Immature natural killer cell (primary cell): Measurements from ENCODE around the gene CRYGS. TPM values are rescaled to one million over a fixed set of nuclear protein-coding genes. Genes with fewer than 3 reads are reported as not detected.
"Not testable (repeated sequence)": the region's sequence is repeated elsewhere in the genome, so short reads cannot be mapped to it uniquely, and the experiment has no call there.

Experiments used
- DNase-seq, 3 donors: peaks; one replicate each; pipeline ENCODE4 v3.0.0; 2022; ENCODE audit warnings: mixed read lengths in 1 of 3
- H3K27ac Mint-ChIP-seq, 6 donors: one replicate each; pipeline ENCODE4 v1.8.0; 2020; ENCODE audit warnings: mixed read lengths in 6 of 6, mild to moderate bottlenecking in 5 of 6, inconsistent platforms in 4 of 6, moderate library complexity in 3 of 6
- H3K27me3 Mint-ChIP-seq, 3 donors: one replicate each; pipeline ENCODE4 v1.8.0; 2020 to 2021; ENCODE audit warnings: low read depth in 3 of 3, mild to moderate bottlenecking in 3 of 3, mixed read lengths in 3 of 3, moderate library complexity in 3 of 3, inconsistent platforms in 1 of 3
- H3K36me3 Mint-ChIP-seq, 3 donors: one replicate each; pipeline ENCODE4 v1.8.0; 2020; ENCODE audit warnings: mixed read lengths in 3 of 3, inconsistent platforms in 2 of 3, mild to moderate bottlenecking in 2 of 3
- H3K4me1 Mint-ChIP-seq, 2 donors: one replicate each; pipeline ENCODE4 v1.8.0; 2020; ENCODE audit warnings: inconsistent platforms in 2 of 2, mild to moderate bottlenecking in 2 of 2, mixed read lengths in 2 of 2, moderate library complexity in 1 of 2
- H3K4me3 Mint-ChIP-seq, 5 donors: one replicate each; pipeline ENCODE4 v1.8.0; 2020; ENCODE audit warnings: mild to moderate bottlenecking in 5 of 5, mixed read lengths in 5 of 5, inconsistent platforms in 3 of 5, moderate library complexity in 3 of 5
- H3K9me3 Mint-ChIP-seq, 6 donors: one replicate each; pipeline ENCODE4 v1.8.0; 2020; ENCODE audit warnings: mild to moderate bottlenecking in 6 of 6, mixed read lengths in 6 of 6, inconsistent platforms in 4 of 6, moderate library complexity in 3 of 6
- polyA plus RNA-seq, 3 donors: library from polyadenylated mRNA; unstranded; fragments of 300-500 nt; fragmentation: Illumina TruSeq; gene quantifications; one replicate each; pipeline ENCODE4 v1.2.3, GENCODE V29; 2021

Gene CRYGS
- polyA plus RNA-seq, 3 donors from 2014 or later: 0.37 TPM; not detected in 2

GRCh38 chr3:186570941-186571643 is 26.9 kb upstream of the CRYGS start:
- no peak for DNase-seq
- H3K4me3 Mint-ChIP-seq: peak overlapping the region; percentile 83 to 98 (median 94)
- H3K4me1 Mint-ChIP-seq: peaks cover 65 to 83% of the 10 kb centered on the region in 2 donors
- H3K36me3 Mint-ChIP-seq: peaks cover 12 to 26% (median 22%) of the 10 kb centered on the region in 3 donors
- peak overlapping the region; percentile 87 to 98 (median 96) for H3K27ac Mint-ChIP-seq
- H3K9me3 Mint-ChIP-seq: no peaks in the 10 kb centered on the region
- peaks cover 11 to 22% (median 16%) of the 10 kb centered on the region in 3 donors for H3K27me3 Mint-ChIP-seq

- H3K27ac Mint-ChIP-seq: peak within 1 kb of the TSS; percentile 87 to 98 (median 96)
- H3K36me3 Mint-ChIP-seq: peaks cover 12 to 18% (median 17%) of the 10 kb centered on the region in 3 donors
- H3K27me3 Mint-ChIP-seq: peaks cover 11 to 22% (median 16%) of the 10 kb centered on the region in 3 donors
- H3K9me3 Mint-ChIP-seq: no peaks in the 10 kb centered on the region
- DNase-seq: peak; percentile 98
- peaks cover 62 to 82% of the 10 kb centered on the region in 2 donors for H3K4me1 Mint-ChIP-seq
- H3K4me3 Mint-ChIP-seq: peak within 1 kb of the TSS; percentile 83 to 98 (median 94)
Observed at GRCh38 chr3:186570096-186570940, 26.1 kb upstream of the CRYGS start, which contains the start of gene DNAJB11. Gene DNAJB11 (plus strand): TSS chr3:186570720. CDS start chr3:186570898, 178 bp downstream.

- peaks cover 60 to 78% of the 10 kb centered on the region in 2 donors for H3K4me1 Mint-ChIP-seq
- H3K9me3 Mint-ChIP-seq: no peaks in the 10 kb centered on the region
- peaks cover 11 to 22% (median 16%) of the 10 kb centered on the region in 3 donors for H3K27me3 Mint-ChIP-seq
- peak overlapping the region; percentile 87 to 98 (median 96) for H3K27ac Mint-ChIP-seq
- H3K36me3 Mint-ChIP-seq: peaks cover 12 to 15% (median 15%) of the 10 kb centered on the region in 3 donors
- H3K4me3 Mint-ChIP-seq: peak overlapping the region; percentile 83 to 98 (median 94)
- DNase-seq: no peak
Observed at GRCh38 chr3:186569779-186570095, 25.6 kb upstream of the CRYGS start.

DNA sequence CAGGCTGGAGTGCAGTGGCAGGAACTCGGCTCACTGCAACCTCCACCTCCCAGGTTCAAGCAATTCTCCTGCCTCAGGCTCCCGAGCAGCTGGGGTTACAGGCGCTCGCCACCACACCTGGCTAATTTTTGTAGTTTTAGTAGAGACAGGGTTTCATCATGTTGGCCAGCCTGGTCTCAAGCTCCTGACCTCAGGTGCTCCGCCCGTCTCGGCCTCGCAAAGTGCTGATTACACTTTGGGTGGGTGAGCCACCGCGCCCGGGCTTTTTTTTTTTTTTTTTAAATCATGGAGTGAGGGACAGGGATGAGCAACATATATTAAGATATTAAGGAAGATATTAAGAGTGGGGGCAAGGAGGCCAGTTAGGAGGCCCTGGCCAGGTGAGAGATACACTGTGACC is 25.2 kb upstream of the CRYGS start:
- not testable (repeated sequence) for H3K9me3 Mint-ChIP-seq, DNase-seq
- peak overlapping the region; percentile 83 to 98 (median 94) for H3K4me3 Mint-ChIP-seq
- H3K27ac Mint-ChIP-seq: peak overlapping the region; percentile 87 to 98 (median 96)
- H3K27me3 Mint-ChIP-seq: peaks cover 11 to 22% (median 16%) of the 10 kb centered on the region in 3 donors
- H3K36me3 Mint-ChIP-seq: peaks cover 9 to 13% (median 11%) of the 10 kb centered on the region in 3 donors
- peaks cover 60 to 78% of the 10 kb centered on the region in 2 donors for H3K4me1 Mint-ChIP-seq

- Mint-ChIP-seq H3K27me3 (peaks cover 9 to 19% (median 16%) of the 10 kb centered on the region in 3 donors), H3K36me3 (peaks cover 3 to 4% (median 4%) of the 10 kb centered on the region in 3 donors), H3K27ac (peak within 1 kb of the TSS; percentile 90 to 98 (median 96)), H3K4me1 (peaks cover 60 to 76% of the 10 kb centered on the region in 2 donors), H3K4me3 (peak within 1 kb of the TSS; percentile 87 to 95 (median 89)), H3K9me3 (no peaks in the 10 kb centered on the region)
- peak; percentile 97 to 98 (median 97) for DNase-seq
Observed at GRCh38 chr3:186567072-186567921, 23.1 kb upstream of the CRYGS start, which contains the start of gene TBCCD1. Gene TBCCD1 (minus strand): TSS chr3:186567339. CDS start chr3:186564329, 3,010 bp downstream.

DNA sequence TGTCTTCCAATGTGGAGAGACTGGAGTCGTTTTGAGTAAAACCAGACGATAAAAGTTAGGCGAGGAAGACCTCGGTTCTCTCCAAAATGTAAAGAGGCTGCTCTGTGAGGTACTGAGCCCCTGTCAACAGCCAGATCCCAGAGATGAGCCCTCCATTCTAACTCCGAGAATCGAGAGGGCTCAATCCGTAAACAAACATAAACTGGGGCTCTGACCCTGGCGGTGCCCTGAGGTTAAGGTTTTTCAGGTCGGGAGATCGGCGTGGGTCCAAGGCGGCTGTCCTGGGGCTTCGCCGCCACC is 22.5 kb upstream of the CRYGS start:
- H3K4me1 Mint-ChIP-seq: peaks cover 59 to 76% of the 10 kb centered on the region in 2 donors
- peak overlapping the region; percentile 87 to 95 (median 89) for H3K4me3 Mint-ChIP-seq
- peaks cover 9 to 19% (median 16%) of the 10 kb centered on the region in 3 donors for H3K27me3 Mint-ChIP-seq
- no peak for DNase-seq
- H3K9me3 Mint-ChIP-seq: no peaks in the 10 kb centered on the region
- H3K36me3 Mint-ChIP-seq: peaks cover 4 to 6% (median 6%) of the 10 kb centered on the region in 3 donors
- H3K27ac Mint-ChIP-seq: peak overlapping the region; percentile 90 to 98 (median 96)

DNA sequence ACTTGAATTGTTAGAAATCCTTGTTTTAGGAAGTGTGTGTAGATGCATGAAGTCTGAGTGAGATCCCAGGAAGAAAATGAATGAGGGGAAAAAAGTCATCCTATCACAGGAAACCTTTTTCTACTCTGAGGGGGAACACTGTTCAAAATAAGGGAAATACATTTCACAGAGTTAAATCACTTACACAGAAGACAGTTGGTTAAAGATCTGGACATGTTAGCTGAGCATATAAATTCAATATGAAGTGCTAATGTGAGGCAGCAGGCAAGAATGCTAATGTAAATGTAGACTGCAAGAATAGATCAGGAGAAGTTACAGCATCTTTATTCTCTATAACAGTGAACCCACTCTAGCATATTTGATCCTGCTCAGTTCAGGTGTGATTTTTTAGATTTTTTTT is 20.4 kb upstream of the CRYGS start:
- H3K36me3 Mint-ChIP-seq: peaks cover 8 to 10% (median 9%) of the 10 kb centered on the region in 3 donors
- no peaks in the 10 kb centered on the region for H3K9me3 Mint-ChIP-seq
- peak overlapping the region in 2 of 5 donors; percentile 5 to 37 for H3K4me3 Mint-ChIP-seq
- H3K27ac Mint-ChIP-seq: peak overlapping the region in 4 of 6 donors; percentile 15 to 49 (median 30)
- H3K4me1 Mint-ChIP-seq: peaks cover 49 to 76% of the 10 kb centered on the region in 2 donors
- no peak for DNase-seq
- H3K27me3 Mint-ChIP-seq: peaks cover 4 to 12% (median 10%) of the 10 kb centered on the region in 3 donors

DNA sequence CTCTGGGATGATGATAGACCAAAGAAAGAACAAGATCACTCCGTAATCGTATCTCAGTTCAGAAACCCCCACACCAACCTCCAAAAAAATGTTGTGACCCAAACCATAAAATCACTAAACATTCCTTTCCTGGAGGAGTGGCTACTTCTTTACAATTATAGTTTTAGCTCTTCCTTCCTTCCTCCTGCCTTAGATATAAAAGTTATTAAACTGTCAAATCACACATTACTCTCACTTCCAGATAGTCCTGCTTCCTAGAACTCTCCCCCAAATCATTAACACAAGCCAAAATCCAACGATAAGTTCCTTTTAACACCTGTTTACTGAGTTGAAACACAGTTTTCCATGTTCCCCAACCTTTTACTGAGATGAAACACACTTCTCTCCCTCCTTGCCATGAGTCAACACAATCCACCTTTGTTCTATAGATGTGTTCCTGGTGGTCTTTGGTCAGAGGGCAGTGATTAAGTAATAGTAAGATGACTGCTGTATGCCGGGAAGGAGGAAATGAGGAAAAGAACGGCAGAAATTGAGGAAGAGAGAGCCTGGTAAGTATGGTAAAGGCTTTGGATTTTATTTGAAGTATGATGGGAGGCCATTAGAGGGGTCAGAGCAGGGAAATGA is 8.3 kb upstream of the CRYGS start:
- no peak for DNase-seq
- Mint-ChIP-seq H3K4me1 (no peaks in the 10 kb centered on the region), H3K27ac (no peak overlapping the region), H3K9me3 (no peaks in the 10 kb centered on the region), H3K4me3 (no peak overlapping the region), H3K27me3 (no peaks in the 10 kb centered on the region), H3K36me3 (peaks cover 31 to 52% (median 32%) of the 10 kb centered on the region in 3 donors)

DNA sequence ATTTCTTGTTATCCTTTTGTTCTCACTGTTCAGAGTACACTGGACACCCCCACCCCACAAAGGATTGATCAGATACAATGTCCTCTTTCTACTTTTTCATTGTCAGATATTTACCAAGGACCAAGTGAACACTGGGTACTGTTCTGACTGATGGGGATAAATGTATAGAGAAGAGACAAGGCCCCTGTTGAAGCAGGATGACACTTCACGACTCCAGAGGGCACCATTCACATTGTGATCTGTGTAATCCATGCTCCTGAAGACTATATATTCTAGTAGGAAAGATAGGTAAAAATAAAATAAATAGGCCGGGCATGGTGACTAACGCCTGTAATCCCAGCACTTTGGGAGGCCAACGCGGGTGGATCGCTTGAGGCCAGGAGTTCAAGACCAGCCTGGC is 7.2 kb upstream of the CRYGS start:
- Mint-ChIP-seq H3K4me1 (no peaks in the 10 kb centered on the region), H3K27me3 (no peaks in the 10 kb centered on the region), H3K9me3 (no peaks in the 10 kb centered on the region), H3K27ac (no peak overlapping the region), H3K36me3 (peaks cover 22 to 44% (median 27%) of the 10 kb centered on the region in 3 donors), H3K4me3 (no peak overlapping the region)
- DNase-seq: no peak

DNA sequence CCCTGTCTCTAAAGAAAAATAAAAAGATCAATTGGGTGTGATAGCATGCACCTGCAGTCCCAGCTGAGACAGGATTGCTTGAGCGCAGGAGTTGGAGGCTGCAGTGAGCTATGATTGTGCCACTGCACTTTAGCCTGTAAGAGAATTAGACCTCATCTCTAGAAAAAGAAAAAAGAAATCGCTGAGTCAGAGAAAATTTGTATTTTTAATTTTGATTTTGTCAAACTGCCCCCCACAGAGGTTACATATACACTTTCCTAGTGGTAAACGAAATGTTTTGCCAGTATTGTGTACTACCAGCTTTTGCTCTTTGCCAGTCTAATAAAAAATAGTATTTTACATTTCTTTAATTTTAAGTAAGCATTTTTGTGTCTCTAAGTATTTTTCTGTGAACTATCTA is 5.3 kb upstream of the CRYGS start:
- no peak overlapping the region for H3K4me3 Mint-ChIP-seq
- H3K27me3 Mint-ChIP-seq: no peaks in the 10 kb centered on the region
- H3K27ac Mint-ChIP-seq: no peak overlapping the region
- no peak for DNase-seq
- no peaks in the 10 kb centered on the region for H3K9me3 Mint-ChIP-seq
- H3K36me3 Mint-ChIP-seq: peaks cover 18 to 36% (median 19%) of the 10 kb centered on the region in 3 donors
- H3K4me1 Mint-ChIP-seq: no peaks in the 10 kb centered on the region

DNA sequence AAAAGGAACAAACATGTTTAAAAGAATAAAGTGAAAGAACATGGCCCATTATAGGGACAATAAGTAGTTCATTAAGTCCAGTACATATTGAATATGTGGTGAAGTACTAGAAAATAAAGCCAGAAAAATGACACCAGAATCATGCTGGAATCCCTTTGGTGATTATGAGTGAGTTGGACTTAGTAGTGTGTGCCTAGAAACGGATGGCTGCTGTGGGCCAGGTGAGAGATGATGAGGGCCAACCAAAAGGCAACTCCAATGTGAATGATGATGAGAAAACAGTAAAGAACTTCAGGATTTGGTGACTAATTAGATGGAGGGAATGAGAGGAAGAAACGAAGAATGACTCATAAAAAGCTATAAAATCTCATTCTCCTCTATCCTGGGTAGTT is 3.3 kb downstream of the CRYGS start:
- H3K27ac Mint-ChIP-seq: no peak overlapping the region
- DNase-seq: no peak
- peaks cover 5 to 8% of the 10 kb centered on the region in 2 donors for H3K4me1 Mint-ChIP-seq
- no peaks in the 10 kb centered on the region for H3K27me3 Mint-ChIP-seq
- no peaks in the 10 kb centered on the region for H3K9me3 Mint-ChIP-seq
- no peak overlapping the region for H3K4me3 Mint-ChIP-seq
- peaks cover 16 to 30% (median 17%) of the 10 kb centered on the region in 3 donors for H3K36me3 Mint-ChIP-seq

DNA sequence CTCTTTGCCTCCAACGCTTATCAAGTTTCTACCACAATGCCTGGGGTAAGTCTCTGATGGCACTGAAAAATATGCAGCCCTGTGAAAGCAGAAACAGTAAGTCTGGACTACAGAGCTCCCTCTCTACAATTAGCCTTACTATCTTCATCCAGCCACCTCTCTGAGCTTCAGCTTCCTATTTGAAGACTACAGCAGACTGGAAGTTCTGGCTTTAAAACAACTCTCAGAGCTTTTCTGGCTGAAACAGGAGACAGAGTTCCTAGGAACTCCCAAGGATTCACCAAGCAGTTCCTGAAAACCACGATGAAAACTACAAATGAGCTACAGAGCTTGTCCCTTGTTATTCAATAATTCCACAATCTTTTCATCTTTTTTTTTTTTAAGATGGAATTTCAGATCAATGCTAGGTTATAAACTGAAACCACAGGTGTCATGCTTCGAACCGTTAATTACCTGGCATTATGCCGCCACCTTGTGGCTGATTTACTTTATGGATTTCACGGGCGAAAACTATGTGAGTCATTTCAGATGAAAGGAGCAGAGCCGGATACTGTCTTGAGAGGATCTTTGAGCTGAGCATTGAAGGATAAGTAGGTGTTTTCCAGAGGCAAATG is 3.9 kb downstream of the CRYGS start:
- H3K27me3 Mint-ChIP-seq: no peaks in the 10 kb centered on the region
- H3K9me3 Mint-ChIP-seq: no peaks in the 10 kb centered on the region
- no peak overlapping the region for H3K27ac Mint-ChIP-seq
- H3K4me1 Mint-ChIP-seq: peaks cover 5 to 8% of the 10 kb centered on the region in 2 donors
- peak overlapping the region in 4 of 5 donors; percentile 12 to 56 (median 30) for H3K4me3 Mint-ChIP-seq
- peak; percentile 59 to 69 (median 59) for DNase-seq
- peaks cover 16 to 33% (median 19%) of the 10 kb centered on the region in 3 donors for H3K36me3 Mint-ChIP-seq
